Prostate gland (tissue), 2 donors: ENCODE data around the gene DSTYK.

Source experiments
- POLR2A ChIP-seq: fragments of 450-650 bp; IDR thresholded peaks from one replicate; pipeline ENCODE4 v1.6.1; 2016; ENCODE audit warnings: antibody characterized with exemption, mild to moderate bottlenecking
- TF ChIP-seq, protein P1 (sequence below), 4 experiments: fragments of 200-600 bp in 2 of 4; fragments of 450-650 bp in 2 of 4; sonication (generic) in 2 of 4; IDR thresholded peaks; 1 replicate in 3 of 4; 2 replicates in 1 of 4; pipeline ENCODE4 v1.5.1; 2016 to 2019; ENCODE audit warnings: antibody characterized with exemption in 4 of 4, mild to moderate bottlenecking in 2 of 4, moderate library complexity in 2 of 4

DNA sequence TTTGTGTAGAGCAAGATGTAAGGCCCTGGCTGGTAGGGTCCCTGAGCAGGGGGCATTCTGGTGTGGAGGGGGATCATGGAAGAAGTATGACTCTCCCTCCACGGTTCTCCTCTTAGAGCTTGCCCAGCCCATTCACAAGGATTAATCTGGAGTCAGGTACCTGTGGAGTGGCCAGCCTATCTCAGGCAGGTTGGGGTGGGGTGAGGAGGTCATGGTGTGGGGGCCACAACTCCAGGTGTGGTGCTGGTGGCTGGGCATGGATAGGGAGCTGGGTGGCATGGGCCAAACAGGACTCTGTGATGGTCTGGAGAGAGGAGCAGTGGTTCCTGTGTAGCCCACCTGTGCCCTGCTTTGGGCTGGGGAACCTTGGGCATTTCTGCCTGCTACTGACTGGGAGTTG lies 48.5 kb upstream of the DSTYK start:
- TF ChIP-seq, protein P1, sequence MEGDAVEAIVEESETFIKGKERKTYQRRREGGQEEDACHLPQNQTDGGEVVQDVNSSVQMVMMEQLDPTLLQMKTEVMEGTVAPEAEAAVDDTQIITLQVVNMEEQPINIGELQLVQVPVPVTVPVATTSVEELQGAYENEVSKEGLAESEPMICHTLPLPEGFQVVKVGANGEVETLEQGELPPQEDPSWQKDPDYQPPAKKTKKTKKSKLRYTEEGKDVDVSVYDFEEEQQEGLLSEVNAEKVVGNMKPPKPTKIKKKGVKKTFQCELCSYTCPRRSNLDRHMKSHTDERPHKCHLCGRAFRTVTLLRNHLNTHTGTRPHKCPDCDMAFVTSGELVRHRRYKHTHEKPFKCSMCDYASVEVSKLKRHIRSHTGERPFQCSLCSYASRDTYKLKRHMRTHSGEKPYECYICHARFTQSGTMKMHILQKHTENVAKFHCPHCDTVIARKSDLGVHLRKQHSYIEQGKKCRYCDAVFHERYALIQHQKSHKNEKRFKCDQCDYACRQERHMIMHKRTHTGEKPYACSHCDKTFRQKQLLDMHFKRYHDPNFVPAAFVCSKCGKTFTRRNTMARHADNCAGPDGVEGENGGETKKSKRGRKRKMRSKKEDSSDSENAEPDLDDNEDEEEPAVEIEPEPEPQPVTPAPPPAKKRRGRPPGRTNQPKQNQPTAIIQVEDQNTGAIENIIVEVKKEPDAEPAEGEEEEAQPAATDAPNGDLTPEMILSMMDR (IDR thresholded peaks at IDR 0.05) = no peak
- TF ChIP-seq POLR2A = no peak
